ENCODE measurements around the gene LUZP1.
"Not testable (repeated sequence)": the region's sequence is repeated elsewhere in the genome, so short reads cannot be mapped to it uniquely, and the experiment has no call there.

- TF ChIP-seq, protein P1, sequence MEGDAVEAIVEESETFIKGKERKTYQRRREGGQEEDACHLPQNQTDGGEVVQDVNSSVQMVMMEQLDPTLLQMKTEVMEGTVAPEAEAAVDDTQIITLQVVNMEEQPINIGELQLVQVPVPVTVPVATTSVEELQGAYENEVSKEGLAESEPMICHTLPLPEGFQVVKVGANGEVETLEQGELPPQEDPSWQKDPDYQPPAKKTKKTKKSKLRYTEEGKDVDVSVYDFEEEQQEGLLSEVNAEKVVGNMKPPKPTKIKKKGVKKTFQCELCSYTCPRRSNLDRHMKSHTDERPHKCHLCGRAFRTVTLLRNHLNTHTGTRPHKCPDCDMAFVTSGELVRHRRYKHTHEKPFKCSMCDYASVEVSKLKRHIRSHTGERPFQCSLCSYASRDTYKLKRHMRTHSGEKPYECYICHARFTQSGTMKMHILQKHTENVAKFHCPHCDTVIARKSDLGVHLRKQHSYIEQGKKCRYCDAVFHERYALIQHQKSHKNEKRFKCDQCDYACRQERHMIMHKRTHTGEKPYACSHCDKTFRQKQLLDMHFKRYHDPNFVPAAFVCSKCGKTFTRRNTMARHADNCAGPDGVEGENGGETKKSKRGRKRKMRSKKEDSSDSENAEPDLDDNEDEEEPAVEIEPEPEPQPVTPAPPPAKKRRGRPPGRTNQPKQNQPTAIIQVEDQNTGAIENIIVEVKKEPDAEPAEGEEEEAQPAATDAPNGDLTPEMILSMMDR (IDR thresholded peaks at IDR 0.05), result not testable (repeated sequence)
- not testable (repeated sequence) for TF ChIP-seq POLR2A (IDR thresholded peaks at IDR 0.05)
Observed at GRCh38 chr1:23188936-23189452, 20.3 kb upstream of the LUZP1 start.
